ENCODE results near the gene FBLN7.

The FBLN7 gene

GRCh38 chr2:112140899-112141625 lies 2.9 kb downstream of the FBLN7 start:
- no peak for DNase-seq (ENCODE audit: low read depth)

GRCh38 chr2:112141626-112142007 lies 3.4 kb downstream of the FBLN7 start:
- DNase-seq (ENCODE audit: low read depth), result no peak

- DNase-seq (ENCODE audit: low read depth), result no peak
These were observed 4.4 kb downstream of the FBLN7 start for GRCh38 chr2:112142525-112143078.

GRCh38 chr2:112143150-112143549 lies 5.0 kb downstream of the FBLN7 start:
- DNase-seq (ENCODE audit: low read depth), result no peak

GRCh38 chr2:112144966-112145365 lies 6.8 kb downstream of the FBLN7 start:
- no peak for DNase-seq (ENCODE audit: low read depth)

- DNase-seq (ENCODE audit: low read depth), result no peak
These were observed 9.4 kb downstream of the FBLN7 start for GRCh38 chr2:112147382-112148168.

- no peak for DNase-seq (ENCODE audit: low read depth)
These were observed 10.3 kb downstream of the FBLN7 start for GRCh38 chr2:112148477-112148876.

GRCh38 chr2:112149194-112149593 lies 11.0 kb downstream of the FBLN7 start:
- no peak for DNase-seq (ENCODE audit: low read depth)

GRCh38 chr2:112149866-112150435 lies 11.8 kb downstream of the FBLN7 start:
- DNase-seq (ENCODE audit: low read depth), result no peak

GRCh38 chr2:112150447-112150846 lies 12.3 kb downstream of the FBLN7 start:
- DNase-seq (ENCODE audit: low read depth), result no peak

GRCh38 chr2:112150851-112151250 lies 12.7 kb downstream of the FBLN7 start:
- no peak for DNase-seq (ENCODE audit: low read depth)

- DNase-seq (ENCODE audit: low read depth), result no peak
These were observed 13.1 kb downstream of the FBLN7 start for GRCh38 chr2:112151271-112151670.

- DNase-seq (ENCODE audit: low read depth), result no peak
These were observed 13.7 kb downstream of the FBLN7 start for GRCh38 chr2:112151701-112152440.

GRCh38 chr2:112152476-112153178 lies 14.4 kb downstream of the FBLN7 start:
- DNase-seq (ENCODE audit: low read depth), result no peak

GRCh38 chr2:112153179-112153490 lies 14.9 kb downstream of the FBLN7 start:
- DNase-seq (ENCODE audit: low read depth), result no peak

- DNase-seq (ENCODE audit: low read depth), result no peak
These were observed 15.3 kb downstream of the FBLN7 start for GRCh38 chr2:112153501-112153900.

GRCh38 chr2:112154246-112155117 lies 16.3 kb downstream of the FBLN7 start:
- peak; percentile 18 for DNase-seq (ENCODE audit: low read depth)

GRCh38 chr2:112155331-112156151 lies 17.4 kb downstream of the FBLN7 start:
- peak; percentile 34 for DNase-seq (ENCODE audit: low read depth)

GRCh38 chr2:112156152-112156986 lies 18.2 kb downstream of the FBLN7 start:
- DNase-seq (ENCODE audit: low read depth), result peak; percentile 29
